SK-N-SH treated with all-trans-retinoic acid at 6 μM for 48 hours (cell line): ENCODE data around the gene CATSPERD.

ENCODE experiments used
- ATAC-seq: fragments of 200-7000 bp; cut with Tn5 transposase; 3 replicates; pipeline ENCODE4 v1.9.1; 2020; ENCODE audit warnings: mild to moderate bottlenecking, moderate library complexity
- ARNTL ChIP-seq: fragments of 450-650 bp; formaldehyde crosslinking; IDR thresholded peaks from 2 replicates; pipeline ENCODE4 v1.5.0; 2020; ENCODE audit warnings: low read depth, mild to moderate bottlenecking, moderate library complexity, borderline replicate concordance
- BACH2 ChIP-seq: fragments of 250-450 bp; sonication (Bioruptor Pico); IDR thresholded peaks from 2 replicates; pipeline ENCODE4 v1.9.0; 2021; ENCODE audit warnings: mild to moderate bottlenecking, borderline replicate concordance
- CSDC2 ChIP-seq: fragments of 250-450 bp; sonication (Bioruptor Pico); IDR thresholded peaks from 2 replicates; pipeline ENCODE4 v1.5.0; 2020; ENCODE audit warnings: mild to moderate bottlenecking, moderate library complexity
- CSRNP3 ChIP-seq: fragments of 250-450 bp; sonication (Bioruptor Pico); IDR thresholded peaks from 2 replicates; pipeline ENCODE4 v1.5.1; 2021; ENCODE audit warnings: mild to moderate bottlenecking, moderate library complexity
- ESRRG ChIP-seq: fragments of 250-450 bp; sonication (Bioruptor Pico); IDR thresholded peaks from 2 replicates; pipeline ENCODE4 v1.6.1; 2021; ENCODE audit warnings: mild to moderate bottlenecking
- GLIS3 ChIP-seq: fragments of 250-450 bp; sonication (Bioruptor Pico); IDR thresholded peaks from 2 replicates; pipeline ENCODE4 v1.5.0; 2020; ENCODE audit warnings: mild to moderate bottlenecking, moderate library complexity
- ISL1 ChIP-seq: fragments of 250-450 bp; sonication (Bioruptor Pico); IDR thresholded peaks from 2 replicates; pipeline ENCODE4 v2.1.2; 2022; ENCODE audit warnings: mild to moderate bottlenecking, moderate library complexity
- OSR1 ChIP-seq: fragments of 250-450 bp; sonication (Bioruptor Pico); IDR thresholded peaks from 2 replicates; pipeline ENCODE4 v1.8.0; 2022; ENCODE audit warnings: moderate library complexity, mild to moderate bottlenecking, inconsistent platforms
- PATZ1 ChIP-seq: fragments of 250-450 bp; sonication (Bioruptor Pico); IDR thresholded peaks from 2 replicates; pipeline ENCODE4 v1.8.0; 2020; ENCODE audit warnings: mild to moderate bottlenecking, moderate library complexity, borderline replicate concordance
- PPARA ChIP-seq: fragments of 250-450 bp; sonication (Bioruptor Pico); IDR thresholded peaks from 2 replicates; pipeline ENCODE4 v1.5.0; 2020; ENCODE audit warnings: mild to moderate bottlenecking, borderline replicate concordance
- RARB ChIP-seq: fragments of 250-450 bp; sonication (Bioruptor Pico); IDR thresholded peaks from 2 replicates; pipeline ENCODE4 v1.8.0; 2021; ENCODE audit warnings: mild to moderate bottlenecking, moderate library complexity
- SNAI2 ChIP-seq: fragments of 250-450 bp; sonication (Bioruptor Pico); IDR thresholded peaks from 2 replicates; pipeline ENCODE4 v1.5.0; 2020; ENCODE audit warnings: mild to moderate bottlenecking, moderate library complexity
- TCF4 ChIP-seq: fragments of 250-450 bp; sonication (Bioruptor Pico); IDR thresholded peaks from 2 replicates; pipeline ENCODE4 v1.8.0; 2021; ENCODE audit warnings: mild to moderate bottlenecking, moderate library complexity, borderline replicate concordance
- TOX ChIP-seq: fragments of 250-450 bp; sonication (Bioruptor Pico); IDR thresholded peaks from 2 replicates; pipeline ENCODE4 v1.8.0; 2021; ENCODE audit warnings: mild to moderate bottlenecking, moderate library complexity, borderline replicate concordance
- ZC3H10 ChIP-seq: fragments of 250-450 bp; sonication (Bioruptor Pico); IDR thresholded peaks from 2 replicates; pipeline ENCODE4 v1.5.1; 2021; ENCODE audit warnings: mild to moderate bottlenecking, moderate library complexity
- ZFP3 ChIP-seq: fragments of 250-450 bp; sonication (Bioruptor Pico); IDR thresholded peaks from 2 replicates; pipeline ENCODE4 v1.5.0; 2020; ENCODE audit warnings: mild to moderate bottlenecking, moderate library complexity
- ZFP30 ChIP-seq: fragments of 450-650 bp; formaldehyde crosslinking; IDR thresholded peaks from 2 replicates; pipeline ENCODE4 v1.5.0; 2022; ENCODE audit warnings: mild to moderate bottlenecking, moderate library complexity
- ZNF565 ChIP-seq: fragments of 450-650 bp; formaldehyde crosslinking; conservative IDR thresholded peaks from 2 replicates; pipeline ENCODE4 v1.5.0; 2020; ENCODE audit warnings: low read depth, mild to moderate bottlenecking, moderate library complexity
- ZNF70 ChIP-seq: fragments of 450-650 bp; formaldehyde crosslinking; IDR thresholded peaks from 2 replicates; pipeline ENCODE4 v1.5.0; 2020; ENCODE audit warnings: mild to moderate bottlenecking, moderate library complexity
- ZNF8 ChIP-seq: fragments of 450-650 bp; formaldehyde crosslinking; IDR thresholded peaks from 2 replicates; pipeline ENCODE4 v1.5.0; 2020; ENCODE audit warnings: mild to moderate bottlenecking, moderate library complexity
- TF ChIP-seq, protein P1 (sequence below): fragments of 250-450 bp; sonication (Bioruptor Pico); IDR thresholded peaks from 2 replicates; pipeline ENCODE4 v1.5.0; 2020; ENCODE audit warnings: mild to moderate bottlenecking, moderate library complexity
- TF ChIP-seq, protein P2 (sequence below): fragments of 250-450 bp; sonication (Bioruptor Pico); IDR thresholded peaks from 2 replicates; pipeline ENCODE4 v1.5.1; 2020; ENCODE audit warnings: low read depth, mild to moderate bottlenecking, moderate library complexity

Gene CATSPERD

GRCh38 chr19:5772416-5772815 is 52.0 kb downstream of the CATSPERD start (continued):
- TF ChIP-seq OSR1 (CRISPR knock-in tag) = no peak
- TF ChIP-seq CSDC2 (CRISPR knock-in tag) = no peak
- TF ChIP-seq ARNTL (CRISPR knock-in tag) = no peak
- no peak for TF ChIP-seq TCF4 (CRISPR knock-in tag)
- no peak for TF ChIP-seq GLIS3 (CRISPR knock-in tag)
- no peak for TF ChIP-seq SNAI2 (CRISPR knock-in tag)

DNA sequence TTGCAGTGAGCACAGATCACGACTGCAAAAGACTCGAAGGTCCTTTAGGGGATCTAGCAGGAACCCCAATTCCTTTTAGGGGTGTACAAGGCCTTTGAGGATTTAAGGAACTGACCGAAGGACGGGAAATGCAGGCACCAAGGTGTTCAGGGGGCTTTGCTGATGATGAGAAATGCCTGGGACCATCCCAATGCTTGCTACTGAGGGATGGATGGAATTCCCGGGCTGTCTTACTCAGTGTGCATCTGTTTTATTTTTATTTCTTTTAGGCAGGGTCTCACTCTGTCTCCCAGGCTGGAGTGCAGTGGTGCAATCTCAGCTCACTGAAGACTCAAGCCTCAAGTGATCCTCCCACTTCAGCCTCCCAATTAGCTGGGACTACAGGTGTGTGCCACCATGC is 52.8 kb downstream of the CATSPERD start:
- TF ChIP-seq, protein P1, sequence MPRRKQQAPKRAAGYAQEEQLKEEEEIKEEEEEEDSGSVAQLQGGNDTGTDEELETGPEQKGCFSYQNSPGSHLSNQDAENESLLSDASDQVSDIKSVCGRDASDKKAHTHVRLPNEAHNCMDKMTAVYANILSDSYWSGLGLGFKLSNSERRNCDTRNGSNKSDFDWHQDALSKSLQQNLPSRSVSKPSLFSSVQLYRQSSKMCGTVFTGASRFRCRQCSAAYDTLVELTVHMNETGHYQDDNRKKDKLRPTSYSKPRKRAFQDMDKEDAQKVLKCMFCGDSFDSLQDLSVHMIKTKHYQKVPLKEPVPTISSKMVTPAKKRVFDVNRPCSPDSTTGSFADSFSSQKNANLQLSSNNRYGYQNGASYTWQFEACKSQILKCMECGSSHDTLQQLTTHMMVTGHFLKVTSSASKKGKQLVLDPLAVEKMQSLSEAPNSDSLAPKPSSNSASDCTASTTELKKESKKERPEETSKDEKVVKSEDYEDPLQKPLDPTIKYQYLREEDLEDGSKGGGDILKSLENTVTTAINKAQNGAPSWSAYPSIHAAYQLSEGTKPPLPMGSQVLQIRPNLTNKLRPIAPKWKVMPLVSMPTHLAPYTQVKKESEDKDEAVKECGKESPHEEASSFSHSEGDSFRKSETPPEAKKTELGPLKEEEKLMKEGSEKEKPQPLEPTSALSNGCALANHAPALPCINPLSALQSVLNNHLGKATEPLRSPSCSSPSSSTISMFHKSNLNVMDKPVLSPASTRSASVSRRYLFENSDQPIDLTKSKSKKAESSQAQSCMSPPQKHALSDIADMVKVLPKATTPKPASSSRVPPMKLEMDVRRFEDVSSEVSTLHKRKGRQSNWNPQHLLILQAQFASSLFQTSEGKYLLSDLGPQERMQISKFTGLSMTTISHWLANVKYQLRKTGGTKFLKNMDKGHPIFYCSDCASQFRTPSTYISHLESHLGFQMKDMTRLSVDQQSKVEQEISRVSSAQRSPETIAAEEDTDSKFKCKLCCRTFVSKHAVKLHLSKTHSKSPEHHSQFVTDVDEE (CRISPR knock-in tag) = no peak
- TF ChIP-seq ZC3H10 (CRISPR knock-in tag) = no peak
- no peak for TF ChIP-seq ZNF8 (CRISPR knock-in tag)
- TF ChIP-seq SNAI2 (CRISPR knock-in tag) = no peak
- TF ChIP-seq ZNF565 = no peak
- TF ChIP-seq CSRNP3 (CRISPR knock-in tag) = no peak
- ATAC-seq = no peak

DNA sequence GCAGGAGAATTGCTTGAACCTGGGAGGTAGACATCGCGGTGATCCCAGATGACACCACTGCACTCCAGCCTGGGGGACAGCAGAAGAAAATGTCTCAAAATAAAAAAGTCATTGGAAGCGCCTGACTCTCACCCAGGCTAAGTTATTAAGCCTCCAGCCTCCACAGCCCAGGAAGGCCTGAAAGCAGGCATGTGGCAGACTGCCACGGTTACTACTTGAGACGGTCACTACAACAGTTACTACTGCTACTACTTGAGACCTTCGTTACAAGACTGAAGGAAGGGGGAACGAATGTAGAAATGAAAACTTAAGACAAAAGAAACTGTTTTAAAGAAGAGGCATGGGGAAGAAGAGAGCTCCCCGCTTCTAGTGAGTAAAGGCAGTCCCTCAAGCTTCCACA is 54.5 kb downstream of the CATSPERD start:
- TF ChIP-seq, protein P2, sequence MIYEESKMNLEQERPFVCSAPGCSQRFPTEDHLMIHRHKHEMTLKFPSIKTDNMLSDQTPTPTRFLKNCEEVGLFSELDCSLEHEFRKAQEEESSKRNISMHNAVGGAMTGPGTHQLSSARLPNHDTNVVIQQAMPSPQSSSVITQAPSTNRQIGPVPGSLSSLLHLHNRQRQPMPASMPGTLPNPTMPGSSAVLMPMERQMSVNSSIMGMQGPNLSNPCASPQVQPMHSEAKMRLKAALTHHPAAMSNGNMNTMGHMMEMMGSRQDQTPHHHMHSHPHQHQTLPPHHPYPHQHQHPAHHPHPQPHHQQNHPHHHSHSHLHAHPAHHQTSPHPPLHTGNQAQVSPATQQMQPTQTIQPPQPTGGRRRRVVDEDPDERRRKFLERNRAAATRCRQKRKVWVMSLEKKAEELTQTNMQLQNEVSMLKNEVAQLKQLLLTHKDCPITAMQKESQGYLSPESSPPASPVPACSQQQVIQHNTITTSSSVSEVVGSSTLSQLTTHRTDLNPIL (CRISPR knock-in tag) = no peak
- no peak for TF ChIP-seq TOX (CRISPR knock-in tag)
- TF ChIP-seq TCF4 (CRISPR knock-in tag) = no peak
- no peak for TF ChIP-seq ESRRG (CRISPR knock-in tag)
- no peak for TF ChIP-seq ZNF70 (CRISPR knock-in tag)
- TF ChIP-seq GLIS3 (CRISPR knock-in tag) = no peak
- TF ChIP-seq, protein P1 (CRISPR knock-in tag) = no peak
- no peak for TF ChIP-seq ZFP30 (CRISPR knock-in tag)
- TF ChIP-seq CSDC2 (CRISPR knock-in tag) = no peak
- TF ChIP-seq PPARA = no peak
- TF ChIP-seq RARB (CRISPR knock-in tag) = no peak
- no peak for TF ChIP-seq PATZ1 (CRISPR knock-in tag)
- no peak for TF ChIP-seq BACH2 (CRISPR knock-in tag)
- TF ChIP-seq ISL1 (CRISPR knock-in tag) = no peak
- no peak for TF ChIP-seq ZFP3 (CRISPR knock-in tag)
- ATAC-seq = no peak
